Peyer's patch (tissue), 4 donors: ENCODE results near the gene ZSCAN2. TPM values are rescaled to one million over a fixed set of nuclear protein-coding genes. Genes with fewer than 3 reads are reported as not detected.
"Not testable (repeated sequence)": the region's sequence is repeated elsewhere in the genome, so short reads cannot be mapped to it uniquely, and the experiment has no call there.

ENCODE experiments used
- DNase-seq, 3 donors: peaks; one replicate each; pipeline ENCODE4 v3.0.0-alpha.2; 2017 to 2019
- H3K27ac ChIP-seq, 4 donors: fragments of 200-600 bp; sonication (generic); one replicate each; pipeline ENCODE4 v1.5.1; 2016 to 2019
- H3K27me3 ChIP-seq, 2 donors: fragments of 200-600 bp; sonication (generic); one replicate each; pipeline ENCODE4 v1.5.1; 2019
- H3K36me3 ChIP-seq, 3 donors: fragments of 200-600 bp; sonication (generic); one replicate each; pipeline ENCODE4 v1.5.1; 2016 to 2019
- H3K4me1 ChIP-seq, 4 donors: fragments of 200-600 bp; sonication (generic); one replicate each; pipeline ENCODE4 v1.5.1; 2016 to 2019
- H3K4me3 ChIP-seq, 4 donors: fragments of 200-600 bp; sonication (generic); 1 replicate in 3 of 4; 2 replicates in 1 of 4; pipeline ENCODE4 v1.5.1; 2016 to 2019; ENCODE audit warnings: mild to moderate bottlenecking in 1 of 4
- H3K9me3 ChIP-seq, 4 donors: fragments of 200-600 bp; sonication (generic); one replicate each; pipeline ENCODE4 v1.5.1; 2016 to 2019; ENCODE audit warnings: mild to moderate bottlenecking in 1 of 4
- POLR2A ChIP-seq, 2 donors: fragments of 450-650 bp; IDR thresholded peaks; one replicate each; pipeline ENCODE4 v1.5.1; 2017; ENCODE audit warnings: antibody characterized with exemption in 2 of 2, mild to moderate bottlenecking in 2 of 2, moderate library complexity in 2 of 2
- total RNA-seq, 4 donors: library from RNA; depleted of rRNA; stranded (reverse); fragments of >200 nt; gene quantifications; one replicate each; pipeline ENCODE4 v1.1.0, GENCODE V29; 2016
- TF ChIP-seq, protein P1 (sequence below), 6 experiments: fragments of 450-650 bp in 4 of 6; fragments of 200-600 bp in 2 of 6; sonication (generic) in 1 of 6; IDR thresholded peaks; one replicate each; pipeline ENCODE4 v1.5.1; 2017 to 2019; ENCODE audit warnings: antibody characterized with exemption in 6 of 6, mild to moderate bottlenecking in 3 of 6, moderate library complexity in 1 of 6

Gene ZSCAN2
- total RNA-seq = 10 to 100 TPM in 2 of 4 donors, 1 to 10 TPM in 2; 4.4 to 22.3 (median 10.2) TPM

DNA sequence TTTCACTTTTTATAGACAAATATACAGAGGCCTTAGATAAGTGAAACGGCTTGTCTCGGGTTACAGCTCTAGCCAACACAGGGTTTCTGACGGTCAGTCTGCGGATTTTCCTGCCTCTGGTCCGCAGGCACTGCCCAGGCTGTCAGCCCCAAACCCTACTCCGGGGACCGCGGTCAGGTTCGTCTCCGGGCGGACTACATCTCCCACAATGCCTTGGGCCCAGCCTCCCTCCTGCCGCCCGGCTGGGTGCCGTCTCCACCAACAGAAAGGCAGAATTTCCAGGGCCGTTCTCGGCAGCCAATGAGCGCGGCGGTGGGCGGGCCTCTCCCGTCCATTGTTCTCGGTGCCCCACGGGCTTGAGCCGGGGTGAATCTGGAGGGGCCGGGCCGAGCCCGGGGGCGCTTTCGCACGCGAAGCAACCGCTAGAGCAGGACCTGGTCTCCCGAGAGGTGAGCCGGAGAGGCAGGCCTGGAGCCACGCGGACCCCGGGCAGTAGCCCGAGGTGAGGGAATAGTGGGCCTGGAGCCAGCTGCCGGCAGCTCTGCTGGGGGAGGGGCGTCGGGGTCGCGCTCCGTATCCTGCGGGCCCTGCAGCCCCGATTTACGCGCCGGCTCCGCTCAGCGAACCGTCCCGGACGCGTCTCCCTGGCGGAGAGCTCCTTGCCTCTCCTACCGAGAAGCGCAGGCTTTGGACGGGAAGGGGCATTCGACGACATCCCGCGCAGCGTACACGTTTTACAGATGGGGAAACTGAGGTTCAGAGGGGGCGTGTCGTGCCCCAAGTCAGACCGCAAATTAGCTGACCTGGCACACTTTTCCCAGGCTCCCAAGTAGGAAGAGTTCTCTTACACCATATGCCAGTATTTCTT, at the start of gene ZSCAN2:
Gene ZSCAN2 (plus strand): TSS at position 323 of the 868 bp plus-strand sequence. CDS start 2,919 bp downstream, outside the sequence.
- H3K4me1 ChIP-seq = peaks cover 0 to 23% (median 6%) of the 10 kb centered on the region in 4 donors
- DNase-seq = peak; percentile 94 to 98 (median 96)
- peak in 1 of 2 donors; percentile 25 for TF ChIP-seq POLR2A (IDR thresholded peaks at IDR 0.05)
- TF ChIP-seq, protein P1, sequence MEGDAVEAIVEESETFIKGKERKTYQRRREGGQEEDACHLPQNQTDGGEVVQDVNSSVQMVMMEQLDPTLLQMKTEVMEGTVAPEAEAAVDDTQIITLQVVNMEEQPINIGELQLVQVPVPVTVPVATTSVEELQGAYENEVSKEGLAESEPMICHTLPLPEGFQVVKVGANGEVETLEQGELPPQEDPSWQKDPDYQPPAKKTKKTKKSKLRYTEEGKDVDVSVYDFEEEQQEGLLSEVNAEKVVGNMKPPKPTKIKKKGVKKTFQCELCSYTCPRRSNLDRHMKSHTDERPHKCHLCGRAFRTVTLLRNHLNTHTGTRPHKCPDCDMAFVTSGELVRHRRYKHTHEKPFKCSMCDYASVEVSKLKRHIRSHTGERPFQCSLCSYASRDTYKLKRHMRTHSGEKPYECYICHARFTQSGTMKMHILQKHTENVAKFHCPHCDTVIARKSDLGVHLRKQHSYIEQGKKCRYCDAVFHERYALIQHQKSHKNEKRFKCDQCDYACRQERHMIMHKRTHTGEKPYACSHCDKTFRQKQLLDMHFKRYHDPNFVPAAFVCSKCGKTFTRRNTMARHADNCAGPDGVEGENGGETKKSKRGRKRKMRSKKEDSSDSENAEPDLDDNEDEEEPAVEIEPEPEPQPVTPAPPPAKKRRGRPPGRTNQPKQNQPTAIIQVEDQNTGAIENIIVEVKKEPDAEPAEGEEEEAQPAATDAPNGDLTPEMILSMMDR (IDR thresholded peaks at IDR 0.05) = no peak

DNA sequence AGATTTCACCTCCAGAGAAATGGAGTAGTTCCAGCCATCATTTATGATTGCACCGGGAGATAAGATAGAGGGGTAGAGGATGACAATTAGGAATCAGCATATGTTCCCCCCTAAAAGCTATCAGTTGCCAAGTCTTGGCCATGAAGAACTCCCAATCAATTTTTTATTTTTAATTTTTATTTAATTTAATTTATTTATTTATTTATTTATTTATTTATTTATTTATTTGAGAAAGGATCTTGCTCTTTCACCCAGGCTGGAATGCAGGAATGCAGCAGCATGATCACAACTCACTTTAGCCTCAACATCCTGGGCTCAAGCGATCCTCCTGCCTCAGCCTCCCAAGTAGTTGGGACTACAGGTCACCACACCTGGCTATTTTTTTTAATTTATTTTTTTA, 49.2 kb upstream of the ZSCAN2 start:
- not testable (repeated sequence) for H3K4me3 ChIP-seq, H3K27me3 ChIP-seq, H3K36me3 ChIP-seq, H3K27ac ChIP-seq, H3K4me1 ChIP-seq, H3K9me3 ChIP-seq, DNase-seq

More for the DNA sequence above, at the start of gene ZSCAN2:
- Histone ChIP-seq H3K9me3 (no peaks in the 10 kb centered on the region), H3K27me3 (no peaks in the 10 kb centered on the region), H3K27ac (peak within 1 kb of the TSS; percentile 64 to 84 (median 69)), H3K36me3 (no peaks in the 10 kb centered on the region), H3K4me3 (peak within 1 kb of the TSS; percentile 79 to 93 (median 82))

DNA sequence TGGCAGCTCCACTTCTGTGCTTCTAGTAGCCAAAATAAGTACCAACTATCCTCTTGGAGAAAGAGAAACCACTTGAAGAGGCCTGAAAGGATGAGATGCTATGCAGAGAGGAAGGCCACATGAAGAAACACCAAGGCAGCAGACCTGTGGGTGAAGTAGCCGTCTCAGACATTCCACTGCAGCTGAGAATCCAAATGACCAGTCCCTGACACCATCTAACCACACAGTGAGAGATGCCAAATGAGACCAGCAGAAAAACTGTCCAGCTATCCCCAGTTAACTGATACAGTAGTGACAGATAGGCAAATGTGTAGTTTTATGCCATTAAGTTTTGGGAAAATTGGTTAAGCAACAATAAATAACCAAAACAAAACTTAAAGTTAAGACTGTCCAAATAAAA, 47.9 kb upstream of the ZSCAN2 start:
- no peaks in the 10 kb centered on the region for H3K27me3 ChIP-seq
- TF ChIP-seq POLR2A (IDR thresholded peaks at IDR 0.05) = no peak
- TF ChIP-seq, protein P1 (IDR thresholded peaks at IDR 0.05) = no peak
- no peak overlapping the region for H3K27ac ChIP-seq
- no peak for DNase-seq
- no peaks in the 10 kb centered on the region for H3K9me3 ChIP-seq
- H3K36me3 ChIP-seq = peaks cover 0 to 6% (median 0%) of the 10 kb centered on the region in 3 donors
- H3K4me3 ChIP-seq = no peak overlapping the region
- no peaks in the 10 kb centered on the region for H3K4me1 ChIP-seq

DNA sequence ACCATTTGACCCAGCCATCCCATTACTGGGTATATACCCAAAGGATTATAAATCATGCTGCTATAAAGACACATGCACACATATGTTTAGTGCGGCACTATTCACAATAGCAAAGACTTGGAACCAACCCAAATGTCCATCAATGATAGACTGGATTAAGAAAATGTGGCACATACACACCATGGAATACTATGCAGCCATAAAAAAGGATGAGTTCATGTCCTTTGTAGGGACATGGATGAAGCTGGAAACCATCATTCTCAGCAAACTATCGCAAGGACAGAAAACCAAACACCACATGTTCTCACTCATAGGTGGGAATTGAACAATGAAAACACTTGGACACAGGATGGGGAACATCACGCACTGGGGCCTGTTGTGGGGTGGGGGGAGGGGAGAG, 44.1 kb upstream of the ZSCAN2 start:
- H3K27me3 ChIP-seq, H3K4me1 ChIP-seq, H3K27ac ChIP-seq, H3K9me3 ChIP-seq, DNase-seq, H3K4me3 ChIP-seq, H3K36me3 ChIP-seq: not testable (repeated sequence)

DNA sequence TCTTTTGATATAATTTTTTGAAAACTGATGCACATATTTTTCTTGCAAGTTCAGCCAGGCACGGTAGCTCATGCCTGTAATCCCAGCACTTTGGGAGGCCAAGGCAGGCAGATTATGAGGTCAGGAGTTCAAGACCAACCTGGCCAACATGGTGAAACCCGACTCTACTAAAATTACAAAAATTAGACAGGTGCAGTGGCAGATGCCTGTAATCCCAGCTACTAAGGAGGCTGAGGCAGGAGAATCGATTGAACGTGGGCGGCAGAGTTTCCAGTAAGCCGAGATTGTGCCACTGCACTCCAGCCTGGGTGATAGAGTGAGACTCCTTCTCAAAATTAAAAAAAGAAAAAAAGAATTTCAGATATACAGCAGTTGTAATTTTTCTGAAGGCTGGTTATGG, 32.8 kb upstream of the ZSCAN2 start:
- not testable (repeated sequence) for DNase-seq, H3K4me1 ChIP-seq, H3K9me3 ChIP-seq, H3K27me3 ChIP-seq, H3K4me3 ChIP-seq, H3K27ac ChIP-seq, H3K36me3 ChIP-seq

DNA sequence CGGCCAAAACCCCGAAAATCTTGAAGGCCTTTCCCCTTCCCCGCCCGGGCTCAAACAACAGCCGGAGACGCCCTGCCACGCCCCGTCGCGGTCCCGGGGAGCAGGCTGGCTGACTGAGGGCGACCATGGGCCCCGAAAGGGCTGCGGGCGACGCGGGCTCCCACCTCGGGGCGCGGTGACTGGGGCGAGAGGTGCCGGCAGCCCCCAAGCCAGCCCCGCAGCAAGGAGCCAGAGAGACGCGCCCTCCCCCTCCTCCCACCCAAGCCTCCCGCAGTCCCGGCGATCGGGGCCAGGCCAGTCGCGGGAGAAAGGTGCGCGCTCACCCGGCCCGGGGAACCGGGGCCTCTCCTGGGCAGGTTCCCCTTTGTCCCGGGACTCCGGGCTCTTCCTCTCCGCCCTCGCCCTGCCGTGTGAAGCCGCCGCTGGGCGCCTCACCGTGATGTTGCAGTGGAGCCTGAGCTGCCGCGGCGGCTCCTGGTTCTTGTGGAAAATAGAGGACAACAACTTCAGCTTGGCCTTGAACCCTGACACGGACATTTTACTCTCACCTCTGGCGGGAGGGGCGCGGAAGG, 30.6 kb upstream of the ZSCAN2 start:
- Histone ChIP-seq H3K36me3 (no peaks in the 10 kb centered on the region), H3K9me3 (no peaks in the 10 kb centered on the region), H3K27ac (peak overlapping the region; percentile 78 to 91 (median 82)), H3K4me3 (peak overlapping the region; percentile 54 to 92 (median 74)), H3K27me3 (no peaks in the 10 kb centered on the region), H3K4me1 (peaks cover 0 to 6% (median 0%) of the 10 kb centered on the region in 4 donors)
- DNase-seq = peak; percentile 64 to 83 (median 71)
- TF ChIP-seq, protein P1 (IDR thresholded peaks at IDR 0.05) = no peak
- no peak for TF ChIP-seq POLR2A (IDR thresholded peaks at IDR 0.05)

DNA sequence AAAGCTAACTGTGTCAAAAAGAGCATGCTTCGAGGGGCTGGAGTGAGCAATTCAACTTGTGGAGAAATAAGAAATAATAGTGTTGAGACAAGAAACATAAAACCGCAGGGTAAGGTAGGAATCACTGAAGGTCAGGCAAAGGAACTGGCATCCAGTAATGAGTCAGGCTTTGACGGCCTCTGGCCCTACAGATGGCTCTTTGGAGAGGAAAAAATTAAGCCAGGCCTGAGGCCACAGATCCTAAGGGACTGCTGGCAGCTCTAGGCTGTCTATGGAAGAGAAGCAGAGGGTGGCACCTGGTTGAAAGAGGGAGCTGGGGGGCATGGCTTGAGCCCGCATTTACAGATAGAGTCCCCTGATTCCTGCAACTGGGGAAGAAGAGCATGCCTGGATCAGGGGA, 28.6 kb upstream of the ZSCAN2 start:
- Histone ChIP-seq H3K4me3 (no peak overlapping the region), H3K9me3 (no peaks in the 10 kb centered on the region), H3K36me3 (no peaks in the 10 kb centered on the region), H3K4me1 (peaks cover 0 to 6% (median 0%) of the 10 kb centered on the region in 4 donors), H3K27me3 (no peaks in the 10 kb centered on the region), H3K27ac (no peak overlapping the region)
- TF ChIP-seq, protein P1 (IDR thresholded peaks at IDR 0.05) = no peak
- no peak for TF ChIP-seq POLR2A (IDR thresholded peaks at IDR 0.05)
- no peak for DNase-seq
